ENCODE data around the gene EFCAB8.
"Not testable (repeated sequence)": the region's sequence is repeated elsewhere in the genome, so short reads cannot be mapped to it uniquely, and the experiment has no call there.

DNA sequence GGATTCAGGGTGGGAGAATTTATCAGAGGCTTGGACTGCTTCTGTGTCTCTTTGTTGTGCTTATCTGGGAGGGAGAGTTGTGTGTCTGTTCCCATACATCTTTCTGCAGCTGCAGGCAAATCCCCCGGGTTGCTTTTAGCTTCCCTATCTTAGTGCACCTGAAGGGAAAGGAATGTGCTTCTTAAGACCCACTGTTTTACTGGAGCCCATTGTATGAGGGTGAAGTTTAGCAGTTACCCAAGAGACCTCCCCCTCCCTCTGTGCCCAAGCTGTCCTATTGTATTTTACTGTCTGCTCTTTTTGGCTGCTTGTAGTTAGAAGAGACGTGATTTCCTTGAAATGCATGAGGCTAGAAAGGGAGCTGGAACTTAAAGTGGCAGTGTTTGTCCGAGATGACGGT, 91.8 kb downstream of the EFCAB8 start:
- TF ChIP-seq, protein P1, sequence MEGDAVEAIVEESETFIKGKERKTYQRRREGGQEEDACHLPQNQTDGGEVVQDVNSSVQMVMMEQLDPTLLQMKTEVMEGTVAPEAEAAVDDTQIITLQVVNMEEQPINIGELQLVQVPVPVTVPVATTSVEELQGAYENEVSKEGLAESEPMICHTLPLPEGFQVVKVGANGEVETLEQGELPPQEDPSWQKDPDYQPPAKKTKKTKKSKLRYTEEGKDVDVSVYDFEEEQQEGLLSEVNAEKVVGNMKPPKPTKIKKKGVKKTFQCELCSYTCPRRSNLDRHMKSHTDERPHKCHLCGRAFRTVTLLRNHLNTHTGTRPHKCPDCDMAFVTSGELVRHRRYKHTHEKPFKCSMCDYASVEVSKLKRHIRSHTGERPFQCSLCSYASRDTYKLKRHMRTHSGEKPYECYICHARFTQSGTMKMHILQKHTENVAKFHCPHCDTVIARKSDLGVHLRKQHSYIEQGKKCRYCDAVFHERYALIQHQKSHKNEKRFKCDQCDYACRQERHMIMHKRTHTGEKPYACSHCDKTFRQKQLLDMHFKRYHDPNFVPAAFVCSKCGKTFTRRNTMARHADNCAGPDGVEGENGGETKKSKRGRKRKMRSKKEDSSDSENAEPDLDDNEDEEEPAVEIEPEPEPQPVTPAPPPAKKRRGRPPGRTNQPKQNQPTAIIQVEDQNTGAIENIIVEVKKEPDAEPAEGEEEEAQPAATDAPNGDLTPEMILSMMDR (IDR thresholded peaks at IDR 0.05; ENCODE audit: borderline replicate concordance, extremely low read depth, low read length, poor library complexity, severe bottlenecking): not testable (repeated sequence)
- TF ChIP-seq EZH2 (IDR thresholded peaks at IDR 0.05; ENCODE audit: borderline replicate concordance, low read depth, low read length, severe bottlenecking): not testable (repeated sequence)

Data from DND-41 (cell line).